Right cardiac atrium (tissue), 5 donors: ENCODE data around the gene OR13C4. TPM values are rescaled to one million over a fixed set of nuclear protein-coding genes. Genes with fewer than 3 reads are reported as not detected.

Experiments used
- ATAC-seq, 2 donors: fragments of 200-7000 bp; cut with Tn5 transposase; one replicate each; pipeline versions ENCODE4 v1.8.0 to v1.9.1; 2020; ENCODE audit warnings: moderate library complexity in 2 of 2, mild to moderate bottlenecking in 1 of 2
- DNase-seq, 3 donors: peaks; one replicate each; pipeline ENCODE4 v3.0.0-alpha.2; 2020
- H3K27ac ChIP-seq: one replicate; pipeline ENCODE4 v1.5.1; 2013; ENCODE audit warnings: mild to moderate bottlenecking, low read length, control low read depth, moderate library complexity
- H3K27me3 ChIP-seq: one replicate; pipeline ENCODE4 v1.6.1; 2013; ENCODE audit not compliant: control insufficient read depth, insufficient read depth
- H3K4me1 ChIP-seq: one replicate; pipeline ENCODE4 v1.6.1; 2013; ENCODE audit warnings: low read length; ENCODE audit not compliant: control insufficient read depth, insufficient read depth
- H3K4me3 ChIP-seq: one replicate; pipeline ENCODE4 v1.5.1; 2013; ENCODE audit warnings: low read length, control low read depth
- H3K9me3 ChIP-seq: one replicate; pipeline ENCODE4 v1.6.1; 2013; ENCODE audit warnings: low read length; ENCODE audit not compliant: control insufficient read depth
- whole genome bisulfite sequencing: extraction: QIAGEN DNeasy Blood & Tissue Kit; methylation state at CpG from one replicate; pipeline ENCODE4 v1.1.7; 2013; 5-methylcytosine and 5-hydroxymethylcytosine counted together
- intact Hi-C, 4 donors: fragments of 100-400 bp; cut with DNase I; formaldehyde crosslinking; loops; one replicate each; pipeline versions ENCODE4 v1.11.0 to v1.14.0; 2022 to 2023
- long read RNA-seq, 4 donors: library from polyadenylated mRNA; unstranded; transcript quantifications; one replicate each; pipeline ENCODE4 v2.0.0, GENCODE V29; 2020 to 2021
- polyA plus RNA-seq: library from polyadenylated mRNA; stranded (reverse); fragments of 200-250 nt; gene quantifications from one replicate; pipeline ENCODE4 v1.2.3, GENCODE V29; 2013
- total RNA-seq, 4 donors: library from RNA; stranded (reverse); fragmentation: NEBNext Ultra II Directional; extraction: Animal tissue kit (Norgen Biotek cat#: 25700); gene quantifications; one replicate each; pipeline ENCODE4 v1.2.1, GENCODE V29; 2021
- donor health status: healthy with polysubstance abuse.
- donor health status: DM: no; HTN: yes; CAD: no.
- donor health status: DM: no; HTN: no; CAD: no.
- donor health status: DM: no; HTN: yes; CAD: no; lungs with severe emphysema.
- donor health status: DM: yes; HTN: yes; CAD: no.

Gene OR13C4
- total RNA-seq (not detected), polyA plus RNA-seq (not detected)
- long read RNA-seq, donor 1, result 0 reads
- long read RNA-seq, donor 2, result 0 reads
- long read RNA-seq, donor 3, result 0 reads
- long read RNA-seq, donor 4, result 0 reads

- DNase-seq, result no peak
- no peaks in the 10 kb centered on the region for H3K9me3 ChIP-seq
- H3K4me1 ChIP-seq, result no peaks in the 10 kb centered on the region
- no peak within 1 kb of the TSS for H3K4me3 ChIP-seq
- H3K27ac ChIP-seq, result no peak within 1 kb of the TSS
- no peak for ATAC-seq
- no peaks in the 10 kb centered on the region for H3K27me3 ChIP-seq
- intact Hi-C loops, result no loop called here
Measured at GRCh38 chr9:104527109-104527508, at the start of gene OR13C4. Gene OR13C4, minus strand, starts transcription at chr9:104527209. Its CDS starts 0 bp downstream, at chr9:104527209.

GRCh38 chr9:104575456-104575855 lies 48.4 kb upstream of the OR13C4 start:
- intact Hi-C loops, result no loop called here
- H3K9me3 ChIP-seq, result no peaks in the 10 kb centered on the region
- no peaks in the 10 kb centered on the region for H3K4me1 ChIP-seq
- H3K4me3 ChIP-seq, result no peak overlapping the region
- no peaks in the 10 kb centered on the region for H3K27me3 ChIP-seq
- 60% methylated on average over 2 of the region's 2 CpGs for WGBS
- H3K27ac ChIP-seq, result no peak overlapping the region
- DNase-seq, result no peak
- ATAC-seq, result no peak

- WGBS, result 54% methylated on average over 1 of the region's 1 CpG
- Histone ChIP-seq H3K4me1 (no peaks in the 10 kb centered on the region), H3K27me3 (no peaks in the 10 kb centered on the region), H3K9me3 (no peaks in the 10 kb centered on the region), H3K27ac (no peak overlapping the region), H3K4me3 (no peak overlapping the region)
- intact Hi-C loops, result no loop called here
- ATAC-seq (no peak), DNase-seq (no peak)
Measured at GRCh38 chr9:104572612-104573011, 45.6 kb upstream of the OR13C4 start.

GRCh38 chr9:104568868-104569267 lies 41.9 kb upstream of the OR13C4 start, which contains the start of gene OR13C8:
Gene OR13C8, plus strand, starts transcription at chr9:104569168. Its CDS starts 0 bp downstream, at chr9:104569168.
- no peaks in the 10 kb centered on the region for H3K9me3 ChIP-seq
- DNase-seq (no peak), ATAC-seq (no peak)
- H3K4me1 ChIP-seq, result no peaks in the 10 kb centered on the region
- WGBS, result 81% methylated on average over 4 of the region's 4 CpGs
- intact Hi-C loops, result no loop called here
- H3K27ac ChIP-seq, result no peak within 1 kb of the TSS
- no peak within 1 kb of the TSS for H3K4me3 ChIP-seq
- H3K27me3 ChIP-seq, result no peaks in the 10 kb centered on the region

GRCh38 chr9:104564358-104564757 lies 37.3 kb upstream of the OR13C4 start:
- 45% methylated on average over 1 of the region's 1 CpG for WGBS
- Histone ChIP-seq H3K9me3 (no peaks in the 10 kb centered on the region), H3K4me1 (no peaks in the 10 kb centered on the region), H3K4me3 (no peak overlapping the region), H3K27ac (no peak overlapping the region), H3K27me3 (no peaks in the 10 kb centered on the region)
- DNase-seq (no peak), ATAC-seq (no peak)
- intact Hi-C loops, result no loop called here

GRCh38 chr9:104556830-104557634 lies 30.0 kb upstream of the OR13C4 start:
- intact Hi-C loops, result no loop called here
- DNase-seq, result no peak
- no peak for ATAC-seq
- H3K27ac ChIP-seq, result no peak overlapping the region
- no peak overlapping the region for H3K4me3 ChIP-seq
- H3K4me1 ChIP-seq, result no peaks in the 10 kb centered on the region
- no peaks in the 10 kb centered on the region for H3K9me3 ChIP-seq
- no peaks in the 10 kb centered on the region for H3K27me3 ChIP-seq
- WGBS, result 86% methylated on average over 8 of the region's 8 CpGs

GRCh38 chr9:104555521-104555920 lies 28.5 kb upstream of the OR13C4 start:
- no peaks in the 10 kb centered on the region for H3K9me3 ChIP-seq
- no peak overlapping the region for H3K4me3 ChIP-seq
- DNase-seq (no peak), ATAC-seq (no peak)
- H3K27ac ChIP-seq, result no peak overlapping the region
- 92% methylated on average over 1 of the region's 1 CpG for WGBS
- H3K27me3 ChIP-seq, result no peaks in the 10 kb centered on the region
- intact Hi-C loops, result no loop called here
- H3K4me1 ChIP-seq, result no peaks in the 10 kb centered on the region

- DNase-seq, result no peak
- intact Hi-C loops, result no loop called here
- Histone ChIP-seq H3K9me3 (no peaks in the 10 kb centered on the region), H3K27ac (no peak overlapping the region), H3K4me3 (no peak overlapping the region), H3K27me3 (no peaks in the 10 kb centered on the region), H3K4me1 (no peaks in the 10 kb centered on the region)
- no peak for ATAC-seq
- 25% methylated on average over 1 of the region's 1 CpG for WGBS
Measured at GRCh38 chr9:104553261-104553660, 26.3 kb upstream of the OR13C4 start.

GRCh38 chr9:104544644-104545043 lies 17.6 kb upstream of the OR13C4 start:
- WGBS, result 87% methylated on average over 4 of the region's 4 CpGs
- ATAC-seq (no peak), DNase-seq (no peak)
- no peaks in the 10 kb centered on the region for H3K27me3 ChIP-seq
- intact Hi-C loops, result no loop called here
- no peak overlapping the region for H3K4me3 ChIP-seq
- no peaks in the 10 kb centered on the region for H3K4me1 ChIP-seq
- no peaks in the 10 kb centered on the region for H3K9me3 ChIP-seq
- no peak overlapping the region for H3K27ac ChIP-seq

- intact Hi-C loops, result no loop called here
- no peak for ATAC-seq
- DNase-seq, result no peak
- H3K27ac ChIP-seq, result no peak overlapping the region
- no peaks in the 10 kb centered on the region for H3K9me3 ChIP-seq
- 45% methylated on average over 1 of the region's 1 CpG for WGBS
- H3K4me3 ChIP-seq, result no peak overlapping the region
- H3K4me1 ChIP-seq, result no peaks in the 10 kb centered on the region
- H3K27me3 ChIP-seq, result no peaks in the 10 kb centered on the region
Measured at GRCh38 chr9:104539275-104539674, 12.3 kb upstream of the OR13C4 start.

GRCh38 chr9:104536756-104537155 lies 9.7 kb upstream of the OR13C4 start, which contains the start of gene OR13C3:
Gene OR13C3, minus strand, starts transcription at chr9:104536856. Its CDS starts 133 bp downstream, at chr9:104536723.
- DNase-seq (no peak), ATAC-seq (no peak)
- no peaks in the 10 kb centered on the region for H3K27me3 ChIP-seq
- no peak within 1 kb of the TSS for H3K27ac ChIP-seq
- H3K9me3 ChIP-seq, result no peaks in the 10 kb centered on the region
- intact Hi-C loops, result no loop called here
- no peaks in the 10 kb centered on the region for H3K4me1 ChIP-seq
- no peak within 1 kb of the TSS for H3K4me3 ChIP-seq
- 88% methylated on average over 5 of the region's 5 CpGs for WGBS
